Liver (tissue), 9 donors: ENCODE data around the gene NYAP2. TPM values are rescaled to one million over a fixed set of nuclear protein-coding genes. Genes with fewer than 3 reads are reported as not detected.

Experiments used
- DNase-seq: peaks from one replicate; pipeline ENCODE4 v3.0.0-alpha.2; 2017; ENCODE audit warnings: low spot score
- H3K27ac ChIP-seq, 2 donors: one replicate each; pipeline ENCODE4 v1.7.0; 2013; ENCODE audit warnings: inconsistent platforms in 2 of 2, low read length in 2 of 2, control low read depth in 1 of 2, low read depth in 1 of 2, mild to moderate bottlenecking in 1 of 2
- H3K27me3 ChIP-seq, 4 donors: one replicate each; pipeline versions ENCODE4 v1.6.1 to v1.7.0; 2013; ENCODE audit warnings: low read length in 3 of 4, inconsistent platforms in 1 of 4, mild to moderate bottlenecking in 1 of 4, moderate library complexity in 1 of 4; ENCODE audit not compliant: control insufficient read depth in 4 of 4, insufficient read depth in 4 of 4
- H3K36me3 ChIP-seq, 4 donors: one replicate each; pipeline versions ENCODE4 v1.6.1 to v1.7.0; 2013; ENCODE audit warnings: low read length in 3 of 4, mild to moderate bottlenecking in 3 of 4, low read depth in 1 of 4, moderate library complexity in 1 of 4; ENCODE audit not compliant: control insufficient read depth in 4 of 4, insufficient read depth in 3 of 4
- H3K4me1 ChIP-seq, 4 donors: one replicate each; pipeline versions ENCODE4 v1.6.1 to v1.7.0; 2013; ENCODE audit warnings: low read length in 3 of 4, mild to moderate bottlenecking in 3 of 4, moderate library complexity in 1 of 4; ENCODE audit not compliant: control insufficient read depth in 4 of 4, insufficient read depth in 4 of 4
- H3K4me3 ChIP-seq, 3 donors: one replicate each; pipeline versions ENCODE4 v1.6.1 to v1.7.0; 2013; ENCODE audit warnings: low read length in 3 of 3, control low read depth in 1 of 3, low read depth in 1 of 3, mild to moderate bottlenecking in 1 of 3
- H3K9ac ChIP-seq, 2 donors: one replicate each; pipeline ENCODE4 v1.7.0; 2013; ENCODE audit warnings: low read length in 2 of 2, mild to moderate bottlenecking in 2 of 2, moderate library complexity in 2 of 2, control low read depth in 1 of 2, low read depth in 1 of 2
- H3K9me3 ChIP-seq, 4 donors: one replicate each; pipeline versions ENCODE4 v1.6.1 to v1.7.0; 2013; ENCODE audit warnings: low read length in 3 of 4; ENCODE audit not compliant: control insufficient read depth in 4 of 4
- EGR1 ChIP-seq, 2 donors: IDR thresholded peaks; 2 replicates each; pipeline ENCODE4 v1.6.1; 2016 to 2018; ENCODE audit warnings: antibody characterized with exemption in 2 of 2, low read depth in 2 of 2
- FOXA1 ChIP-seq: IDR thresholded peaks from 2 replicates; pipeline ENCODE4 v1.6.1; 2016; ENCODE audit warnings: antibody characterized with exemption
- FOXA2 ChIP-seq: IDR thresholded peaks from 2 replicates; pipeline ENCODE4 v1.6.1; 2016; ENCODE audit warnings: antibody characterized with exemption
- JUND ChIP-seq, 2 donors: IDR thresholded peaks; 2 replicates each; pipeline ENCODE4 v1.6.1; 2016; ENCODE audit warnings: antibody characterized with exemption in 2 of 2
- NR2F2 ChIP-seq: IDR thresholded peaks from 2 replicates; pipeline ENCODE4 v1.6.1; 2016; ENCODE audit warnings: antibody characterized with exemption
- RAD21 ChIP-seq, 2 donors: IDR thresholded peaks; 2 replicates each; pipeline ENCODE4 v1.6.1; 2016; ENCODE audit warnings: antibody characterized with exemption in 2 of 2, mild to moderate bottlenecking in 2 of 2
- RXRA ChIP-seq, 2 donors: IDR thresholded peaks; 2 replicates each; pipeline ENCODE4 v1.6.1; 2017 to 2018; ENCODE audit warnings: antibody characterized with exemption in 2 of 2, mild to moderate bottlenecking in 1 of 2
- SP1 ChIP-seq: IDR thresholded peaks from 2 replicates; pipeline ENCODE4 v1.6.1; 2018; ENCODE audit warnings: antibody characterized with exemption, mild to moderate bottlenecking
- TAF1 ChIP-seq: conservative IDR thresholded peaks from 2 replicates; pipeline ENCODE4 v1.6.1; 2016; ENCODE audit warnings: antibody characterized with exemption, mild to moderate bottlenecking
- YY1 ChIP-seq: IDR thresholded peaks from 2 replicates; pipeline ENCODE4 v1.6.1; 2016; ENCODE audit warnings: antibody characterized with exemption, mild to moderate bottlenecking
- WGBS: extraction: QIAGEN DNeasy Blood & Tissue Kit; methylation state at CpG from one replicate; pipeline ENCODE4 v1.1.7; 2013; 5-methylcytosine and 5-hydroxymethylcytosine counted together
- polyA plus RNA-seq, 2 donors: library from polyadenylated mRNA; stranded (reverse) in 1 of 2; unstranded in 1 of 2; fragments of 200-250 nt in 1 of 2; fragments of >200 nt in 1 of 2; fragmentation: Nextera tagmentation in 1 of 2; extraction: Ambion mirVana in 1 of 2; gene quantifications; one replicate each; pipeline versions ENCODE4 v1.2.1 to v1.2.3, GENCODE V29; 2013 to 2015
- total RNA-seq, 2 donors: library from RNA; depleted of rRNA; stranded (reverse); fragments of >200 nt; gene quantifications; one replicate each; pipeline ENCODE4 v1.2.3, GENCODE V29; 2014
- TF ChIP-seq, protein P1 (sequence below): IDR thresholded peaks from 2 replicates; pipeline ENCODE4 v1.6.1; 2016; ENCODE audit warnings: antibody characterized with exemption
- TF ChIP-seq, protein P2 (sequence below): IDR thresholded peaks from 2 replicates; pipeline ENCODE4 v1.6.1; 2016; ENCODE audit warnings: antibody characterized with exemption
- TF ChIP-seq, protein P3 (sequence below): IDR thresholded peaks from 2 replicates; pipeline ENCODE4 v1.6.1; 2016; ENCODE audit warnings: antibody characterized with exemption, mild to moderate bottlenecking
- TF ChIP-seq, protein P4 (sequence below): IDR thresholded peaks from 2 replicates; pipeline ENCODE4 v1.6.1; 2016; ENCODE audit warnings: antibody characterized with exemption
- donor health status: healthy.
- donor health status: healthy.
- donor health status: healthy.
- donor health status: healthy.
- donor health status: healthy.

Gene NYAP2
- total RNA-seq (not detected), polyA plus RNA-seq (not detected)

DNA sequence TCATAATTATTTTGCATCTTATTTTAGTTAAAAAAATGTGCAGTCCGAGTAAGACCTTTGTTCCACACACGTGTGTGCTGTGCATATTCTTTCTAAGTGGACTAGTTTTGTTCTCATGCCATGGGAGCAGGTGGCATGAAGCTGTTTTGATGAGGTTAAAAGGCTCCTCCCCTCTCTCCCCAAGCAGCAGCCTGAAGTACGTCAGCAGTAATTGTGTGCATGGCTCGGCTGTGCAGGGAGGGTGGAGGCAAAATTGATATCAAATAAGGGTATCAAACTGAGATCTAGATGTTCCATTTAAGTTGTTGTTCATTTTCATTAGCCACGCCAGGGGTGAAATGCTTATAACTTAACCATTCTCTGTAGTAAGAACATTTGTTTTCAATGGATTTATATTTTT is at the start of gene NYAP2:
Gene NYAP2 (plus strand): TSS at position 207 of the 400 bp plus-strand sequence. CDS start 9,171 bp downstream, outside the sequence.
- no peak within 1 kb of the TSS for H3K27ac ChIP-seq
- no peak for DNase-seq
- TF ChIP-seq NR2F2 (no peak), RXRA (IDR thresholded peaks at IDR 0.05) (no peak), TAF1 (no peak), SP1 (no peak), EGR1 (IDR thresholded peaks at IDR 0.05; ENCODE audit: low read depth in 2 of 2) (no peak)
- TF ChIP-seq, protein P1, sequence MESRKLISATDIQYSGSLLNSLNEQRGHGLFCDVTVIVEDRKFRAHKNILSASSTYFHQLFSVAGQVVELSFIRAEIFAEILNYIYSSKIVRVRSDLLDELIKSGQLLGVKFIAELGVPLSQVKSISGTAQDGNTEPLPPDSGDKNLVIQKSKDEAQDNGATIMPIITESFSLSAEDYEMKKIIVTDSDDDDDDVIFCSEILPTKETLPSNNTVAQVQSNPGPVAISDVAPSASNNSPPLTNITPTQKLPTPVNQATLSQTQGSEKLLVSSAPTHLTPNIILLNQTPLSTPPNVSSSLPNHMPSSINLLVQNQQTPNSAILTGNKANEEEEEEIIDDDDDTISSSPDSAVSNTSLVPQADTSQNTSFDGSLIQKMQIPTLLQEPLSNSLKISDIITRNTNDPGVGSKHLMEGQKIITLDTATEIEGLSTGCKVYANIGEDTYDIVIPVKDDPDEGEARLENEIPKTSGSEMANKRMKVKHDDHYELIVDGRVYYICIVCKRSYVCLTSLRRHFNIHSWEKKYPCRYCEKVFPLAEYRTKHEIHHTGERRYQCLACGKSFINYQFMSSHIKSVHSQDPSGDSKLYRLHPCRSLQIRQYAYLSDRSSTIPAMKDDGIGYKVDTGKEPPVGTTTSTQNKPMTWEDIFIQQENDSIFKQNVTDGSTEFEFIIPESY, result no peak
- TF ChIP-seq, protein P2, sequence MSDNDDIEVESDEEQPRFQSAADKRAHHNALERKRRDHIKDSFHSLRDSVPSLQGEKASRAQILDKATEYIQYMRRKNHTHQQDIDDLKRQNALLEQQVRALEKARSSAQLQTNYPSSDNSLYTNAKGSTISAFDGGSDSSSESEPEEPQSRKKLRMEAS, result no peak
- no peaks in the 10 kb centered on the region for H3K4me1 ChIP-seq
- no peaks in the 10 kb centered on the region for H3K36me3 ChIP-seq
- H3K9ac ChIP-seq, result no peak within 1 kb of the TSS
- H3K9me3 ChIP-seq, result no peaks in the 10 kb centered on the region
- no peak within 1 kb of the TSS for H3K4me3 ChIP-seq
- 46% methylated on average over 5 of the region's 5 CpGs for WGBS
- H3K27me3 ChIP-seq, result no peaks in the 10 kb centered on the region

DNA sequence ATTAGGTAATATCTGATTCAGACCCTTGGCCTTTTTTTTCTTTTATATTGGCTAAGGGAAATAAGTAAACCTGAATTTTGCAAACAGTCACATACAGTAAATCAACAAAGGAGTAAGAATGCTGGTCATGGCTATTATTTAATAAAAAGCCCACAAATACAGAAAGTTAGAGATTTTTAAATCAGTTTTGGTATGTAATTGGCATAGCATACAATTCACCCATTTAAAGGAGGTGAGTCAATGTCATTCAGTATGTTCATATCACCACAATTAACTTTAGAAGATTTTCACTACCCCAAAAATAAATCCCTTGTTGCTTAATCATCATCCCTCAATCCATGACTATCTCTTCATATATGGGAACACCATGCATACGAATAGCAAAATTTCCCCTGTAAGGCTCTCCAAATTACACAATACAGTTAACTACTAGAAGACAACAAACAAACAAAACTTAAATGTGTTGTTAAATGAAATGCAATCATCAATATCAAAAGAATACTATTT is 45.9 kb upstream of the NYAP2 start:
- Histone ChIP-seq H3K9me3 (no peaks in the 10 kb centered on the region), H3K27ac (no peak overlapping the region), H3K4me3 (no peak overlapping the region), H3K9ac (no peak overlapping the region), H3K27me3 (peaks cover 0 to 2% (median 0%) of the 10 kb centered on the region in 4 donors), H3K4me1 (no peaks in the 10 kb centered on the region), H3K36me3 (no peaks in the 10 kb centered on the region)
- TF ChIP-seq JUND (IDR thresholded peaks at IDR 0.05) (no peak), TAF1 (no peak), RAD21 (IDR thresholded peaks at IDR 0.05) (no peak), NR2F2 (no peak), EGR1 (IDR thresholded peaks at IDR 0.05; ENCODE audit: low read depth in 2 of 2) (no peak), FOXA2 (no peak), FOXA1 (no peak), YY1 (no peak)
- TF ChIP-seq, protein P3, sequence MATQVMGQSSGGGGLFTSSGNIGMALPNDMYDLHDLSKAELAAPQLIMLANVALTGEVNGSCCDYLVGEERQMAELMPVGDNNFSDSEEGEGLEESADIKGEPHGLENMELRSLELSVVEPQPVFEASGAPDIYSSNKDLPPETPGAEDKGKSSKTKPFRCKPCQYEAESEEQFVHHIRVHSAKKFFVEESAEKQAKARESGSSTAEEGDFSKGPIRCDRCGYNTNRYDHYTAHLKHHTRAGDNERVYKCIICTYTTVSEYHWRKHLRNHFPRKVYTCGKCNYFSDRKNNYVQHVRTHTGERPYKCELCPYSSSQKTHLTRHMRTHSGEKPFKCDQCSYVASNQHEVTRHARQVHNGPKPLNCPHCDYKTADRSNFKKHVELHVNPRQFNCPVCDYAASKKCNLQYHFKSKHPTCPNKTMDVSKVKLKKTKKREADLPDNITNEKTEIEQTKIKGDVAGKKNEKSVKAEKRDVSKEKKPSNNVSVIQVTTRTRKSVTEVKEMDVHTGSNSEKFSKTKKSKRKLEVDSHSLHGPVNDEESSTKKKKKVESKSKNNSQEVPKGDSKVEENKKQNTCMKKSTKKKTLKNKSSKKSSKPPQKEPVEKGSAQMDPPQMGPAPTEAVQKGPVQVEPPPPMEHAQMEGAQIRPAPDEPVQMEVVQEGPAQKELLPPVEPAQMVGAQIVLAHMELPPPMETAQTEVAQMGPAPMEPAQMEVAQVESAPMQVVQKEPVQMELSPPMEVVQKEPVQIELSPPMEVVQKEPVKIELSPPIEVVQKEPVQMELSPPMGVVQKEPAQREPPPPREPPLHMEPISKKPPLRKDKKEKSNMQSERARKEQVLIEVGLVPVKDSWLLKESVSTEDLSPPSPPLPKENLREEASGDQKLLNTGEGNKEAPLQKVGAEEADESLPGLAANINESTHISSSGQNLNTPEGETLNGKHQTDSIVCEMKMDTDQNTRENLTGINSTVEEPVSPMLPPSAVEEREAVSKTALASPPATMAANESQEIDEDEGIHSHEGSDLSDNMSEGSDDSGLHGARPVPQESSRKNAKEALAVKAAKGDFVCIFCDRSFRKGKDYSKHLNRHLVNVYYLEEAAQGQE, result no peak
- TF ChIP-seq, protein P2, result no peak
- TF ChIP-seq, protein P4, sequence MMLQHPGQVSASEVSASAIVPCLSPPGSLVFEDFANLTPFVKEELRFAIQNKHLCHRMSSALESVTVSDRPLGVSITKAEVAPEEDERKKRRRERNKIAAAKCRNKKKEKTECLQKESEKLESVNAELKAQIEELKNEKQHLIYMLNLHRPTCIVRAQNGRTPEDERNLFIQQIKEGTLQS, result no peak
- TF ChIP-seq, protein P1, result no peak
- no peak for DNase-seq
- 75% methylated on average over 1 of the region's 1 CpG for WGBS
